NCI-H2081 treated with DMSO at 0.1 percent for 48 hours (cell line): ENCODE measurements around the gene MROH9.
A peak's percentile ranks its signal among the peaks of the same experiment; 100 is the strongest.

ENCODE experiments used
- DNase-seq: peaks from one replicate; lab custom pipeline; 2025; lab: John Stamatoyannopoulos, UW

Gene MROH9

GRCh38 chr1:170970256-170970655 is 34.9 kb downstream of the MROH9 start:
- DNase-seq = no peak

- DNase-seq = no peak
These were observed 43.1 kb downstream of the MROH9 start for GRCh38 chr1:170978371-170978910.

DNA sequence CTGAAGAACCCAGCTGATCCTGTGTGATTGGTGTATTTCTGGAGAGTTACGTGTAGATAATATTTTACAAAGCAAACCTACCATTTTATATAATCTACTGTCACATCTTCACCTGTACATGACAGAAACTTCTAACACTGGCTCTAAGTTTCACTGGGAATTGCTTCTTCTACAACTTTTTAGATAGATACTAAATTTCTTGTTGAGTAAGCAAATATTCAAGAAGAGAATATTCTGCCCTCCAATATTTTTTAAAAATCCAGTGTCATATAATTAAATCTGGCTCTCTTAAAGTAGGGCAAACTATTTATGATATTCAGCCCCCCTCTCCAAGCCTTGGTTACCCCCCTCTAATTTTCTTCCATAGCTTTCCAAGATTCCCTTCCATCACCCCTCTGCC is 50.1 kb downstream of the MROH9 start:
- DNase-seq = no peak

GRCh38 chr1:170986901-170987300 is 51.6 kb downstream of the MROH9 start:
- DNase-seq = no peak

DNA sequence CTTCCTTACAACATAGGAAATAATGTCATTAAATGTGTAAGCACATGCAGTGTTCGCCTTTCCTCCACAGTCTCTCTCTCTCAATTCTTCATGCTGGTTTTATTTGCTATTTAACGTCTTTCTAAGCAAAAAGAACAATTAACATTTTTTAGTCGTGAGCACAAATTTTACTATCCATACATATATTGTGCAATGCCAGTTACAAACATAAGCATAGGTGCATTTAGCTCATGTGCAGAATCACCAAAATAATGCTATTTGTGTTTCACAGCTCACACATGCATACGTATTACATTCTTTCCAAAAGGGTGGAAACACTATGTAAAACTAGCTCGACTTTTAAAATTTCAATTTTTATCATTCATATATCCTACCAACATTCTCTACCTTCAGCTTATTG is 52.1 kb downstream of the MROH9 start:
- no peak for DNase-seq

DNA sequence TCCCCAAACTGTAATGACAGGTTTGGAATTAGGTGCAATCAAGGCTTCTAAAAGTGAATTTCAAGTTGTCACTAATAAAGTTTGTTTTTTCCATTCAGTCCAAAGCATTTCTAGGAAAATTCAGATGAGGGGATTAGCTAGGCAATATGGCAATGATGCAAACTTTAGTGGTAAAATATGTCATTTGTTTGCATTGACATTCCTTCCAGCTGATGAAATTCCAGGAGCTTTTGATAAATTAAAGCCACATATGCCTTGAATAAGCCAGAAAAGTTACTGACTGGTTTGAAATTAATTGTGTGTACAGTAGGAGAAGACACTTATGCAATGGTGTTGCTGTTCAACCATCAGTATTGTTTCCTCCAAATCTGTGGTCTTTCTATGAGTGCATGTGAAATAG is 57.8 kb downstream of the MROH9 start:
- DNase-seq = no peak

DNA sequence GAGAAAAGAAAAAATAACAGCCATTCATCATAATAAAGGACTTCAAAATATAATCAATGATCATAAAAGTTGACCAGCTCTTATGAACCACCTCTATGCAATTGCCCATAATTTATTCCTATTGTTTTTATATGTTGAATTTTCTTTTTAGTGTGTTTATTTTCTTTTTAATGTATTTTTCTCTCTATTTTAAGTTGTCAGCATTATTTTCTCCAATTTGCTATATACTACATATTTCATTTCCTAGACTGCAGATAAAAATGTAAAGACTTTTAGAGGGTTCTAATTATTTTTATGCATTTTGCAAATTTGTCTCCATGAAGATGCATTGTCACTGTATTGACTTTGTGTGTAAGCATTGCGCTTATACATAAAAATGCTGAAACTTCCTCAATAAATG is 58.4 kb downstream of the MROH9 start:
- no peak for DNase-seq

DNA sequence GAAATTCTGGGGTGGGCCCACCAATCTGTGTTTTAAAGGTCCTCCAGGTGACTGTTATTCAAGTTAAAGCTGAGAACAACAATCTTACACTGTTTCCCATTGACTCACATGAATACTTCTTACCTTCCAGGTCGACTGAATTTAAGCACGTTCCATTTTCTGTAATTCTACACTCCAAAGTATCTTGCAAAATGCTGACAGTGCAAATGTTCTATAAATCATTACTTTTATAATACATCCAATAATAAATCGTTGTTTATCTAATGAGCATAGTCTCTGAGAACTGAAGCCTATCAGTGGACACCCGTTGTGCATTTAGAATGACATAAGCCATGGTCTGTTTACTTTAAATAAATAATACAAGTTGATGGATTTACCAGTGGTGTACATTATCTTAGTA is 79.5 kb downstream of the MROH9 start:
- DNase-seq = no peak

DNA sequence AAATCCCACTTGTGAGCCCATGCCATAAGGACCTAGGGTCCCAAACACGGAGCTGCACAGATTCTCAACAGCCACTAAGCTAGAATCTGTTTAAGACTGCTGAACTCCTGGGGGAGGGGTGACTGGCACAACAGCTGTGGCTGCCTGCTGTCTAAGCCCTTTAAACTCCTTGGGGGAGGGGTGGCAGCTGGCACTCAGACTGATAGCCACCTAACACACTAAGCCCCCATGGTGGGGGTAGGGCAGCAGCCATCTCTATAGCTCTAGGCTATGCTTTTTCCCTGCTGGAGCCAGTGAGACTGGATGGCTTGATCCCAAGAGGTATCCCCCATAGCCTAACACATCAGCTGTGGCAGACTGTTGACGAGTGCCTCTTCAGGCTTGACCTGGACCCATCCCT is 82.1 kb downstream of the MROH9 start:
- DNase-seq = no peak

- DNase-seq = no peak
These were observed 84.6 kb downstream of the MROH9 start for GRCh38 chr1:171019971-171020370.

DNA sequence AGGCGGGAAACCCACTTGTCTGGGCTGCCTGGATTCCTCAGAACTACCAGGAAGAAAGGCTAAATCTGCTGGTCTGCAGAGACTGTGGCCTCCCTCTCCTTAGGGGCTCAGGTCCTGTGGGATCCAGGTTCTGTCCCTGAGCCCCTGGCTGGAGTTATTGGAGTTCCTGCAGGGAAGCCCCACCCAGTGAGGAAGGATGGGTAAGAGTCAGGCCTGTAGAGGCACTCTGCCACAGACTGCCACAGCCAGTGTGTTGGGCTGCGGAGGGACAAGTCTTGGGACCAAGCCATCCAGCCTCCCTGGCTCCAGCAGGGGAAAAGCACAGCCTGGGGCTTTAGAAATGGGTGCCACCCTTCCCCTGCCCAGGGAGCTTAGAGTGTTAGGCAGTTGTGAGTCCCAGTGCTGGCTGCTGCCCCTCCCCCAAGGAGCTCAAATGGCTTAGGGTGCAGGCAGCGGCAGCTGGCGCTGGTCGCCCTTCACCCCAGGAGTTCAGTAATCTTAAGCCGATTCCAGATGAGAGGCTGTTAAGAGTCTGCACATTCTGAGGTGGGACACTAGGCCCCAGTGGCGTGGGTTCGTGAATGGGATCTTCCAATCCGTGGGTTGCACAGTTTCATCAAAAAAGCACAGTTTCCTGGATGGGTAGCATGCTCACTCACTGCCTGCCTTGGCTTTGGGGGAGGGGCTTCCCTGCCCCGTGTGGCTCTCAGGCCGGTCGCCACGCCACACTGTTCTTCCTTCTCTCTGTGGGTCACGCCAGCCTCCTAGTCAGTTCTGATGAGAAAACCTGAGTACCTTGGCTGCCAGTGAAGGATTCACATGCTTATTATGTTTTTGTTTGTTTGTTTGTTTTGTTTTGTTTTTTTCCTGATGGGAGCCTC is 97.7 kb downstream of the MROH9 start:
- no peak for DNase-seq

DNA sequence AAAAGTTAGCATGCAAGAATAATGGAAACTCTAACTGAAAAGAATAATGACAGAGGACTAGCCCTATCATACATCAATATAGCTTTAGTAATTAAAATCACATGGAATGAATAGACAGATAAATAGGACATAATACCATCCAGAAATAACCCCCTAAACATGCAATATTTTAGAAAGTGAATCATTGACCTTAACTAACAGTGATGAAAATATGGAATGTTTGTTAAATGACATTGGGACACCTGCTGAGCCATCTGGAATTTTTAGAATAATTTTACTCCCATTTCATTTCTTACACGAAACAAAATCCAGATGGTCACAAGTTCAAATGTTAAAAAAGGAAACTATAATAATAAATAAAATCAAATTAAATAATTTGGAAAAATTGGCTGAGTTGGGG is 102.3 kb downstream of the MROH9 start:
- DNase-seq = no peak

GRCh38 chr1:171038284-171038683 is 103.0 kb downstream of the MROH9 start:
- DNase-seq = no peak

GRCh38 chr1:171048014-171048413 is 112.7 kb downstream of the MROH9 start:
- no peak for DNase-seq

DNA sequence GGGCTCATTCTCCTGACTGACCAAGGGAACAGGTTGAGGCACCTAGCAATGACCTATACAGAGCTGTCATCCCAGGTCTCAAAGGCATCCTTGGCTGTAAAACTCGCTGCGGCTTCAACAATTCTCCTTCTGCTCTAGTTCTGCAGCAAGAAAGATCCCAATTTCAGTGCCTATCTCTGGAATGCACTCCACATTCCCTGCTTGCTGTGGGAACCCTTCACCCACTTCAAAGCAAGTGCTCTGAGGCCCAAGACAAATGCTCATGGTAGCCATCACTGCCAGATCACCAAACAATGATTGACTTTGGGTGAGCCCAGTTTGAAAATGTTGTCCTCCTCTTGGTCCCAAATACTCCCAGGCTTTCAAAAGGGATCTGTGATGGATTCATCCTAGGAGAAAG is 117.6 kb downstream of the MROH9 start:
- DNase-seq = no peak

DNA sequence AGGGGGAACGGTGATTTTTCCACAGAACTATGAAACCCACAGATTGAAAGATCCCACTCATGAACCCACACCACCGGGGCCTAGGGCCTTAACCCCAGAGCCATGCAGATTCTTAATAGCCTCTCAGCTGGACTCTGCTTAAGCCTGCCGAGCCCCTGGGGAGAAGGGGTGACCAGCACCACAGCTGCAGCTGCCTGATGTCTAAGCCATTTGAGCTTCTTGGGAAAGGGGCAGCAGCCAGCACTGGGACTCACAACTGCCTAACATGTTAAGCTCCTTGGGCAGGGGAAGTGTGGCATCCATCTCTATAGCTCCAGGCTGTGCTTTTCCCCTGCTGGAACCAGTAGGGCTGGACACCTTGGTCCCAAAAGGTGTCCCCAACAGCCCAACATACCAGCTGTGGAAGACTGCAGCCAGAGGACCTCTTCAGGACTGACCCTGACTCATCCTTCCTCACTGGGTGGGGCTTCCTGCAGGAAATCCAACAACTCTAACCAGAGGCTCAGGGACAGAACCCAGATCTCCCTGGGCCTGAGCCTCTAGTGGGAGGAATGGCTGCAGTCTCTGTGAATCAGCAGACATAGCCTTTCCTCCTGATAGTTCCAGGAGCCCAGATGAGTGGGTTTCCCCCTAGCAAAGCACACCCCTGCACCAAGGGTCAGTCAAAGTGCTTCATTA is 120.8 kb downstream of the MROH9 start:
- DNase-seq = no peak

- no peak for DNase-seq
These were observed 126.2 kb downstream of the MROH9 start for GRCh38 chr1:171061425-171062143.

DNA sequence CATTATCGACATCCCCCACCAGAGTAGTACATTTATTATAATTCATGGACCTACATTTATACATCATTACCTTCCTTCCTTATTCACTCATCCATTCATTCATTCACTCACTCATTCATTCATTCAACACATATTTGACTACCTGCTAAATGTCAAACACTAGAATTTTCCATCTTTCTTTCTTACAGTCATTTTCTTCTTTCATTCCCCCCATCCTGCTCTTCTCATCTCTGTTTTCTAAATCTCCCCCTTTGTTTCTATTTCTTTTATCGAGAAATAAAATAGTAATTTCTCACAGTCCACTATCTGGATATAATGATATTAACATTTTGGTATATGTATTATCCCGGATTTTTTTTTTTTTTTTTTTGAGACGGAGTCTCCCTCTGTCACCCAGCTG is 127.6 kb downstream of the MROH9 start:
- DNase-seq = no peak

DNA sequence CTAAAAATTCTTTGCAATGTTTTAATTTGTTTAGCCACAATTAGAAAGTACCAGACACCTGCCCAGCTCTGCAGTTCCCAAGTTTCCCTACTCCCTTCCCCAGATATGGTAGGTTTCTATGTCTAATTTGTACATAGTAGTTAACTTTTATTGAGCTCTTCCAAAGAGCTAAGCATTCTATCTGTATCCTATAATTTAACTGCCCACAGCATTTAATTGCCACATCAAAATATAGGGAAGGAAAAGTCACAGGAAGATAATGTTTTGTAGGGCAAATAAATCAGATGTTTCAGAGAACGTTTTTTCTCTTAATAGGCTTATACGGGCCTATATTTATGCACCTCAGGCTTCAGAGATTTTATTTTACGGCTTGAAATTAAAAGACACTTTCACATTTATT is 139.7 kb downstream of the MROH9 start:
- peak; percentile 21 for DNase-seq

DNA sequence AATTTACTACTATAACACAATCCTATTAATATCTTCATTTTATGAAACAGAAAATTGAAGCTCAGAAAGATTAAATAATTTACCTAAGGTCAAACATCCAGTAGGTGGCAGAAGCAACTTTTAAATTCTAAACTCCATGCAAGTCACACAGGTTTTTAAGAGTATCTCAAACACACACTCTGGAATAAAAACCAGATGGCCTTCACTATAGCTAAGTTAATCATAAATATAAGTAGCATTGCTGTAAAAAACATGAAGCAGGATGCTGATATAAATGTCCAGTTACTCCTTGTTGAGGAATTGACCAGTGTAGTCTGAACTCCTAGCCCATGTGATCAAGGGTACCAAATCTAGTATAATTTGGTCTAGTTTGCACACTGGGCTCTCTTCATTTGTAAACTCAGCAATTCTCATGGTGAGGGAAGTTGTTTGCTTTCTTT is 146.0 kb downstream of the MROH9 start:
- no peak for DNase-seq

DNA sequence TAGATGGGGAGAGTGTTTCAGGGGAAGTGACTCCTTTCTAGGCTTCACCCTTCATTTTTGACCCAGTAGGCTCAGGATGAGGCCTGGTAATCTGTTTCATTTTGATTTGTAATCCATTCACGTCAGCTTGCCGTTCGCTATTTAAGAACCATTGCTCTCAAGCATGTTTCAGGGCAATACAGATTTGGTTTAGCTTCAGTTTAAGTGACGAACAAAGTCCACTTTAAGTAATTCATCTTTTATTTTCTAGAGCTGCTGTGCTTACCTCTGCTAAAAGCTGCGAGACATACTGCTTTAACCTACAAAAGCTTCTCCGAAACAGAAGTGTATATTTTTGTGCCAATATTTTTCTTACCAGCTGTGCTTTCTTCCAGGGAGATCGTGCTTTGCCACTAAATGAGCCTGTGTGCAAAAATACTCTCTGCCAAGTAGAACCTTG is 146.4 kb downstream of the MROH9 start:
- no peak for DNase-seq

DNA sequence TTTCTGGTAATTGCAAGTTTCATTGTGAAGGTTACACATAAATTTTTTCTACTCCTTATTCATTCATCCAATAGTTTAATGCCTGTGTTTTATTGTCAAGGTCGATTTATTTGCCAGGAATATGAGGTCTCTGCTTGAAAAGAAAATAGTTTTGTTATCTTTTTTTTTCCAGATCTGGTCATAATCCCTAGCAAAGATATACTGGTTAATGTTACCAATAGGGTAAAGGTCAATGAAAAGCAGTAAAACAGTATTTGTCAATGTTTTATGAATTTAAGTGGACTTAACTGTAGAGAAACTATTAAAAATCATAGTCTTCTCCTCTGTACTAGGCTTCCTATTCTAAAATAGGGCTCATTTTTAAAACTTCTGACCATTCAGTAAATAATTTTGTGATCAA is 147.3 kb downstream of the MROH9 start:
- no peak for DNase-seq

DNA sequence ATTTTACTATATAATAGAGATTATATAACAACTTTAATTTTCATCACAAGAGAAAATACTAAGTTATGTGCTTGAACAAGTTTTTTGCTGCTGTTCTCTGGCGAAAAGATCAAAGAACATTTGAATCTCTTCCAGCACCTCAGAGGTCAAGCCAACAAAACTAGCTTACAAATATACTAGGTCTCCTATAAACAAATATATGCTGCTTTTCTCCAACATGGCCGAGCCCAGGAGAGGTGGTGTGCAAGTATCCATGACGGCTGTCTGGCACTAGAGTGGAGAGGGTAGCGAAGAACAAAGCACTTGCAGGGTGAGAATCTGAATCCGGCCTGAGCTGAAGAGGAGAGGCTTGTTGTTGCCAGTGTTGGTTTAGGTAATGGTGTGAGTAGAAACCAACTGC is 147.9 kb downstream of the MROH9 start:
- DNase-seq = no peak
